ENCODE measurements around the gene MPP7.
"Not testable (repeated sequence)": the region's sequence is repeated elsewhere in the genome, so short reads cannot be mapped to it uniquely, and the experiment has no call there.

Gene MPP7

GRCh38 chr10:28302638-28303488 is at the start of gene MPP7:
MPP7 (minus strand) TSS chr10:28303064; CDS start chr10:28238604, 64,460 bp downstream.
- H3K4me1 ChIP-seq (ENCODE audit: insufficient read depth, poor library complexity, severe bottlenecking): no peaks in the 10 kb centered on the region
- ATAC-seq (ENCODE audit: low read depth): peak; percentile 99

GRCh38 chr10:28349892-28350291 is 47.0 kb upstream of the MPP7 start:
- Histone ChIP-seq H3K4me1 (ENCODE audit: insufficient read depth, poor library complexity, severe bottlenecking) (no peaks in the 10 kb centered on the region), H3K9me3 (ENCODE audit: severe bottlenecking) (no peaks in the 10 kb centered on the region), H3K27me3 (ENCODE audit: insufficient read depth, poor library complexity, severe bottlenecking) (no peaks in the 10 kb centered on the region), H3K27ac (ENCODE audit: poor library complexity, severe bottlenecking) (no peak overlapping the region), H3K36me3 (ENCODE audit: low read depth) (0 out of 2 replicates have a peak, but pooled peaks cover 5% of the 10 kb centered on the region), H3K4me3 (ENCODE audit: severe bottlenecking) (no peak overlapping the region)
- DNase-seq (ENCODE audit: low spot score): no peak
- ATAC-seq (ENCODE audit: low read depth): no peak
- TF ChIP-seq CTCF (IDR thresholded peaks at IDR 0.05; ENCODE audit: poor library complexity, severe bottlenecking): no peak

More at GRCh38 chr10:28302638-28303488, at the start of gene MPP7:
- DNase-seq (ENCODE audit: low spot score): peak; percentile 95
- Histone ChIP-seq H3K27me3 (ENCODE audit: insufficient read depth, poor library complexity, severe bottlenecking) (no peaks in the 10 kb centered on the region), H3K4me3 (ENCODE audit: severe bottlenecking) (peak within 1 kb of the TSS; percentile 94), H3K36me3 (ENCODE audit: low read depth) (no peaks in the 10 kb centered on the region), H3K9me3 (ENCODE audit: severe bottlenecking) (no peaks in the 10 kb centered on the region), H3K27ac (ENCODE audit: poor library complexity, severe bottlenecking) (peak within 1 kb of the TSS; percentile 12)
- peak; percentile 56 for TF ChIP-seq CTCF (IDR thresholded peaks at IDR 0.05; ENCODE audit: poor library complexity, severe bottlenecking)

GRCh38 chr10:28343987-28344895 is 41.4 kb upstream of the MPP7 start:
- 0 out of 2 replicates have a peak, but pooled peaks cover 5% of the 10 kb centered on the region for H3K36me3 ChIP-seq (ENCODE audit: low read depth)
- H3K27ac ChIP-seq (ENCODE audit: poor library complexity, severe bottlenecking): no peak overlapping the region
- TF ChIP-seq CTCF (IDR thresholded peaks at IDR 0.05; ENCODE audit: poor library complexity, severe bottlenecking): no peak
- no peak for ATAC-seq (ENCODE audit: low read depth)
- H3K9me3 ChIP-seq (ENCODE audit: severe bottlenecking): no peaks in the 10 kb centered on the region
- H3K27me3 ChIP-seq (ENCODE audit: insufficient read depth, poor library complexity, severe bottlenecking): no peaks in the 10 kb centered on the region
- no peaks in the 10 kb centered on the region for H3K4me1 ChIP-seq (ENCODE audit: insufficient read depth, poor library complexity, severe bottlenecking)
- H3K4me3 ChIP-seq (ENCODE audit: severe bottlenecking): no peak overlapping the region
- DNase-seq (ENCODE audit: low spot score): no peak

GRCh38 chr10:28343252-28343651 is 40.4 kb upstream of the MPP7 start:
- H3K9me3 ChIP-seq (ENCODE audit: severe bottlenecking): no peaks in the 10 kb centered on the region
- H3K27me3 ChIP-seq (ENCODE audit: insufficient read depth, poor library complexity, severe bottlenecking): no peaks in the 10 kb centered on the region
- H3K4me3 ChIP-seq (ENCODE audit: severe bottlenecking): no peak overlapping the region
- no peak overlapping the region for H3K27ac ChIP-seq (ENCODE audit: poor library complexity, severe bottlenecking)
- ATAC-seq (ENCODE audit: low read depth): no peak
- TF ChIP-seq CTCF (IDR thresholded peaks at IDR 0.05; ENCODE audit: poor library complexity, severe bottlenecking): no peak
- H3K4me1 ChIP-seq (ENCODE audit: insufficient read depth, poor library complexity, severe bottlenecking): no peaks in the 10 kb centered on the region
- no peak for DNase-seq (ENCODE audit: low spot score)
- H3K36me3 ChIP-seq (ENCODE audit: low read depth): 0 out of 2 replicates have a peak, but pooled peaks cover 5% of the 10 kb centered on the region

- not testable (repeated sequence) for ATAC-seq (ENCODE audit: low read depth); H3K9me3 ChIP-seq (ENCODE audit: severe bottlenecking); H3K4me3 ChIP-seq (ENCODE audit: severe bottlenecking); H3K27me3 ChIP-seq (ENCODE audit: insufficient read depth, poor library complexity, severe bottlenecking); H3K36me3 ChIP-seq (ENCODE audit: low read depth); DNase-seq (ENCODE audit: low spot score); H3K4me1 ChIP-seq (ENCODE audit: insufficient read depth, poor library complexity, severe bottlenecking); H3K27ac ChIP-seq (ENCODE audit: poor library complexity, severe bottlenecking)
Measured at GRCh38 chr10:28341679-28342078, 38.8 kb upstream of the MPP7 start.

All from RWPE2 (cell line).